CD14-positive monocyte (primary cell): ENCODE data around the gene CACNA1C. TPM values are rescaled to one million over a fixed set of nuclear protein-coding genes. Genes with fewer than 3 reads are reported as not detected.

Experiments
- DNase-seq, 3 donors: peaks; one replicate each; pipeline ENCODE4 v3.0.0-alpha.2; 2011 to 2022
- H2AFZ ChIP-seq: 2 replicates; pipeline ENCODE4 v1.6.0; 2012; ENCODE audit warnings: mild to moderate bottlenecking, low read depth, low read length, inconsistent platforms; ENCODE audit not compliant: insufficient read depth, poor library complexity, severe bottlenecking
- H3K27ac ChIP-seq, 2 donors: 1 replicate in 1 of 2; 2 replicates in 1 of 2; pipeline ENCODE4 v1.5.1; 2012 to 2013; ENCODE audit warnings: low read length in 2 of 2, control low read depth in 1 of 2, inconsistent platforms in 1 of 2, low read depth in 1 of 2, mild to moderate bottlenecking in 1 of 2
- H3K27me3 ChIP-seq, 2 donors: one replicate each; pipeline versions ENCODE4 v1.6.0 to v1.6.1; 2011 to 2013; ENCODE audit warnings: low read length in 2 of 2; ENCODE audit not compliant: control insufficient read depth in 2 of 2, insufficient read depth in 2 of 2
- H3K36me3 ChIP-seq, 2 donors: replicated peaks in 1 of 2; 1 replicate in 1 of 2; 2 replicates in 1 of 2; pipeline versions ENCODE4 v1.5.1 to v1.6.1; 2012 to 2013; ENCODE audit warnings: low read length in 2 of 2, control low read depth in 1 of 2, inconsistent platforms in 1 of 2, mild to moderate bottlenecking in 1 of 2; ENCODE audit not compliant: insufficient read depth in 2 of 2, control insufficient read depth in 1 of 2
- H3K4me1 ChIP-seq, 2 donors: 1 replicate in 1 of 2; 2 replicates in 1 of 2; pipeline versions ENCODE4 v1.5.1 to v1.6.1; 2012 to 2013; ENCODE audit warnings: low read length in 2 of 2, control low read depth in 1 of 2, inconsistent platforms in 1 of 2, mild to moderate bottlenecking in 1 of 2, moderate library complexity in 1 of 2; ENCODE audit not compliant: insufficient read depth in 2 of 2, control insufficient read depth in 1 of 2
- H3K4me2 ChIP-seq: replicated peaks from 2 replicates; pipeline ENCODE3; 2012; ENCODE audit warnings: low read length, moderate library complexity, mild to moderate bottlenecking; ENCODE audit not compliant: poor library complexity, severe bottlenecking; ENCODE audit errors: extremely low read depth
- H3K4me3 ChIP-seq, 3 experiments: fragments of 200-600 bp in 1 of 3; sonication (generic) in 1 of 3; replicated peaks in 1 of 3; 1 replicate in 2 of 3; 2 replicates in 1 of 3; pipeline ENCODE4 v1.5.1; 2011 to 2013; ENCODE audit warnings: low read length in 3 of 3, mild to moderate bottlenecking in 3 of 3, control low read depth in 2 of 3, low read depth in 2 of 3, inconsistent platforms in 1 of 3, moderate library complexity in 1 of 3
- H3K79me2 ChIP-seq: 2 replicates; pipeline ENCODE4 v1.6.0; 2012; ENCODE audit warnings: mild to moderate bottlenecking, control low read depth, inconsistent platforms, low read length, moderate library complexity; ENCODE audit not compliant: insufficient read depth
- H3K9ac ChIP-seq: 2 replicates; pipeline ENCODE4 v1.6.0; 2017; ENCODE audit warnings: low read length, mild to moderate bottlenecking; ENCODE audit not compliant: insufficient read depth, poor library complexity, severe bottlenecking
- H3K9me3 ChIP-seq, 2 donors: replicated peaks in 1 of 2; 1 replicate in 1 of 2; 2 replicates in 1 of 2; pipeline versions ENCODE4 v1.5.1 to v1.6.1; 2012 to 2013; ENCODE audit warnings: low read length in 2 of 2, control low read depth in 1 of 2; ENCODE audit not compliant: control insufficient read depth in 1 of 2, insufficient read depth in 1 of 2
- H4K20me1 ChIP-seq: 2 replicates; pipeline ENCODE4 v1.6.0; 2012; ENCODE audit warnings: mild to moderate bottlenecking, low read length, control low read depth, moderate library complexity; ENCODE audit not compliant: insufficient read depth
- H3K27ac Mint-ChIP-seq, 7 donors: one replicate each; pipeline ENCODE4 v1.8.0; 2020; ENCODE audit warnings: mild to moderate bottlenecking in 7 of 7, mixed read lengths in 7 of 7, moderate library complexity in 6 of 7, inconsistent platforms in 2 of 7
- H3K27me3 Mint-ChIP-seq, 3 donors: one replicate each; pipeline ENCODE4 v1.8.0; 2021 to 2022; ENCODE audit warnings: low read depth in 3 of 3, mild to moderate bottlenecking in 3 of 3, mixed read lengths in 3 of 3, moderate library complexity in 3 of 3, inconsistent platforms in 1 of 3
- H3K36me3 Mint-ChIP-seq, 2 donors: one replicate each; pipeline ENCODE4 v1.8.0; 2020; ENCODE audit warnings: mixed read lengths in 2 of 2, inconsistent platforms in 1 of 2, mild to moderate bottlenecking in 1 of 2
- H3K4me1 Mint-ChIP-seq: one replicate; pipeline ENCODE4 v1.8.0; 2020; ENCODE audit warnings: mild to moderate bottlenecking, mixed read lengths
- H3K4me3 Mint-ChIP-seq, 2 donors: one replicate each; pipeline ENCODE4 v1.8.0; 2020; ENCODE audit warnings: mild to moderate bottlenecking in 2 of 2, mixed read lengths in 2 of 2, moderate library complexity in 1 of 2
- H3K9me3 Mint-ChIP-seq, 7 donors: one replicate each; pipeline ENCODE4 v1.8.0; 2020 to 2022; ENCODE audit warnings: mixed read lengths in 7 of 7, mild to moderate bottlenecking in 6 of 7, moderate library complexity in 6 of 7, inconsistent platforms in 2 of 7
- CTCF ChIP-seq: fragments of 200-600 bp; IDR thresholded peaks from one replicate; pipeline ENCODE4 v1.8.0; 2022; ENCODE audit warnings: antibody characterized with exemption, mild to moderate bottlenecking
- WGBS: methylation state at CpG from one replicate; pipeline ENCODE4 v1.1.5; 2013; ENCODE audit warnings: missing lambda C conversion rate; ENCODE audit not compliant: insufficient coverage; 5-methylcytosine and 5-hydroxymethylcytosine counted together
- intact Hi-C, 2 donors: fragments of 100-400 bp; cut with micrococcal nuclease; formaldehyde crosslinking; loops; one replicate each; pipeline versions ENCODE4 v1.15.0 to v1.15.1; 2023
- polyA plus RNA-seq, 3 donors: library from polyadenylated mRNA; depleted of rRNA in 1 of 3; unstranded in 2 of 3; stranded (reverse) in 1 of 3; fragments of 300-500 nt in 2 of 3; fragments of >200 nt in 1 of 3; fragmentation: Illumina TruSeq in 2 of 3; gene quantifications; 1 replicate in 2 of 3; 2 replicates in 1 of 3; pipeline ENCODE4 v1.2.3, GENCODE V29; 2012 to 2021

Gene CACNA1C
- polyA plus RNA-seq, 3 donors: not detected

DNA sequence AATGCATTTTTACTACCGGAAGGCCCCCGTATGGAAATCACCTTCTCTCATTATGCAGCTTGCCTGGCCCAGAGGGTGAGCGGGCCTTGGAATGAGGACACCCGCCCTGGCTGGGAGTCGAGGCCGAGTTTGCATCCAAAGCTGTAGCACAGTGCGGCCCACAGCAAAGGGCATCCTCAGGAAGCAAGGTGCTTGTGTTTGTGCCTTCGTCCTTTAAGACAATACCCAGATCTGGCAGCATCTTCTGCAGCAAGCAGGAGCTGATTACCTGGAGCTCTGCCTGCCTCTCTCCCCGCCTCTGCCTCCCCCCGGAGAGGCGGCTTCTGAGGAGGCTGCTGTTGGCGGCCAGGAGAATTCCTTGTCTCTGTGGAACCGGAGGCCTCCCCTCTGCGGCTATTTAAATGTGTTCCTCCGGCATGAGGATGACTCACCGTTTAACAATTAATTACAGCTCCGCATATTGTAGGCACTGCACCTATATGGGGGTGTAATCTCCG, 145.3 kb downstream of the CACNA1C start:
- Mint-ChIP-seq H3K4me1 (no peaks in the 10 kb centered on the region), H3K9me3 (no peaks in the 10 kb centered on the region), H3K27ac (no peak overlapping the region), H3K36me3 (no peaks in the 10 kb centered on the region), H3K27me3 (peaks cover 0 to 4% (median 2%) of the 10 kb centered on the region in 3 donors), H3K4me3 (no peak overlapping the region)
- Histone ChIP-seq H3K79me2 (no peaks in the 10 kb centered on the region), H3K4me2 (no peak overlapping the region), H3K27ac (no peak overlapping the region), H3K9ac (no peak overlapping the region), H3K9me3 (no peaks in the 10 kb centered on the region), H3K4me1 (no peaks in the 10 kb centered on the region), H3K27me3 (no peaks in the 10 kb centered on the region), H3K36me3 (no peaks in the 10 kb centered on the region), H4K20me1 (no peaks in the 10 kb centered on the region), H3K4me3 (no peak overlapping the region), H2AFZ (no peak overlapping the region)
- intact Hi-C loops: no loop called here
- DNase-seq: no peak
- WGBS: 89% methylated on average over 11 of the region's 18 CpGs
- TF ChIP-seq CTCF: no peak

DNA sequence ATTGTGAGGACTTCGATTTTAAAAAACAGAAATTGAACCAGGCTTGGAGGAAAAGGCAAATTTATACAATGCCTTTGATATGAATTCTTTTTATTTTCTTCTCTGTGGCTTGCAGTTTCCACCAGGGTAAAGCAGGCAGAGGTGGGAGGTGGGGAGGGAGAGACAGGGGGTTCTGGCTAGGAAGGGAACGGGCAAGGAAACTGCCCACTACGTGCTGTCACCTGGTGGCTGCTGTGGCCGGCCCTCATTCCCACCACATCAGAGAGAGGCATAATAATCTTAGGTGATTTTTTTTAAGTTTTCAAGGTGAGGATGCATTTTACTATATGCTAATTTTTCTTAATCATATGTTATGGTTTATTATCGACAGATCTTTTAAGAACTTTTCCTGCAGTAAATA, 145.8 kb downstream of the CACNA1C start:
- Histone ChIP-seq H3K9ac (no peak overlapping the region), H3K9me3 (peaks cover 0 to 2% of the 10 kb centered on the region in 2 donors), H4K20me1 (no peaks in the 10 kb centered on the region), H3K27ac (no peak overlapping the region), H3K27me3 (no peaks in the 10 kb centered on the region), H3K4me3 (no peak overlapping the region), H3K4me1 (no peaks in the 10 kb centered on the region), H2AFZ (no peak overlapping the region), H3K79me2 (no peaks in the 10 kb centered on the region), H3K4me2 (no peak overlapping the region), H3K36me3 (no peaks in the 10 kb centered on the region)
- Mint-ChIP-seq H3K4me3 (no peak overlapping the region), H3K27ac (no peak overlapping the region), H3K4me1 (no peaks in the 10 kb centered on the region), H3K36me3 (no peaks in the 10 kb centered on the region), H3K9me3 (peaks cover 0 to 2% (median 0%) of the 10 kb centered on the region in 7 donors), H3K27me3 (peaks cover 0 to 4% (median 2%) of the 10 kb centered on the region in 3 donors)
- no peak for DNase-seq
- WGBS: no CpG with 5 or more reads among the region's 5 CpGs
- intact Hi-C loops: no loop called here
- no peak for TF ChIP-seq CTCF
